DMS 273 (cell line): ENCODE results near the gene SPESP1.

Experiments
- DNase-seq: peaks from one replicate; lab custom pipeline; 2025; ENCODE audit not compliant: unreplicated experiment; lab: John Stamatoyannopoulos, UW

Gene SPESP1

GRCh38 chr15:68990992-68991500 lies 60.7 kb downstream of the SPESP1 start:
- peak; percentile 91 for DNase-seq

GRCh38 chr15:68991723-68992122 lies 61.4 kb downstream of the SPESP1 start:
- DNase-seq = peak; percentile 96

- no peak for DNase-seq
These were observed 62.4 kb downstream of the SPESP1 start for GRCh38 chr15:68992696-68993095.

- no peak for DNase-seq
These were observed 63.0 kb downstream of the SPESP1 start for GRCh38 chr15:68993276-68993675.

- DNase-seq = no peak
These were observed 63.8 kb downstream of the SPESP1 start for GRCh38 chr15:68994149-68994548.

GRCh38 chr15:68994981-68995761 lies 64.8 kb downstream of the SPESP1 start:
- no peak for DNase-seq
